H1 (cell line): ENCODE results near the gene YIPF3. TPM values are rescaled to one million over a fixed set of nuclear protein-coding genes. Genes with fewer than 3 reads are reported as not detected.

ENCODE experiments used
- CBX5 ChIP-seq: fragments of 300-800, 300-1000 bp; sonication (generic); IDR thresholded peaks from 2 replicates; pipeline ENCODE4 v1.7.1; 2016; ENCODE audit warnings: antibody characterized with exemption, low read length, low read depth
- CEBPB ChIP-seq: IDR thresholded peaks from 2 replicates; pipeline ENCODE4 v1.6.1; 2012; ENCODE audit warnings: low read depth, low read length
- CREB1 ChIP-seq: IDR thresholded peaks from 2 replicates; pipeline ENCODE4 v1.6.1; 2012; ENCODE audit warnings: inconsistent platforms
- KDM4A ChIP-seq: IDR thresholded peaks from one replicate; pipeline ENCODE4 v1.7.1; 2012; ENCODE audit warnings: low read depth, mild to moderate bottlenecking, moderate library complexity, low read length, inconsistent platforms; ENCODE audit not compliant: severe bottlenecking
- NRF1 ChIP-seq: IDR thresholded peaks from 2 replicates; pipeline ENCODE4 v1.6.1; 2011; ENCODE audit warnings: mild to moderate bottlenecking, low read depth, low read length, improper control_type of control experiment
- POLR2AphosphoS5 ChIP-seq: IDR thresholded peaks from 2 replicates; pipeline ENCODE4 v1.6.1; 2011; ENCODE audit warnings: low read depth, low read length
- RBBP5 ChIP-seq: IDR thresholded peaks from 2 replicates; pipeline ENCODE4 v1.7.1; 2012; ENCODE audit warnings: low read depth, mild to moderate bottlenecking, inconsistent platforms, low read length, moderate library complexity, borderline replicate concordance
- SRF ChIP-seq: IDR thresholded peaks from 2 replicates; pipeline ENCODE4 v1.6.1; 2011; ENCODE audit warnings: mild to moderate bottlenecking, low read depth, low read length, moderate library complexity
- TAF7 ChIP-seq: optimal IDR thresholded peaks from 2 replicates; pipeline ENCODE3; 2011; ENCODE audit warnings: low read depth, mild to moderate bottlenecking, inconsistent platforms, low read length, moderate library complexity, borderline replicate concordance
- TCF12 ChIP-seq: IDR thresholded peaks from 2 replicates; pipeline ENCODE4 v1.6.1; 2011; ENCODE audit warnings: low read depth, mild to moderate bottlenecking, low read length
- YY1 ChIP-seq: IDR thresholded peaks from 2 replicates; pipeline ENCODE4 v1.6.1; 2011; ENCODE audit warnings: low read depth, mild to moderate bottlenecking, low read length
- polyA plus RNA-seq, 7 experiments: library from polyadenylated mRNA; depleted of rRNA in 3 of 7; stranded (reverse) in 5 of 7; unstranded in 2 of 7; fragments of >200 nt in 5 of 7; fragments of 200-250 nt in 2 of 7; gene quantifications; 1 replicate in 5 of 7; 2 replicates in 1 of 7; 4 replicates in 1 of 7; pipeline versions ENCODE4 v1.2.1 to v1.2.3, GENCODE V29; 2011 to 2013; ENCODE audit warnings: missing spikeins in 2 of 7, mixed read lengths in 2 of 7
- total RNA-seq: library from RNA; stranded (reverse); fragmentation: NEBNext Ultra II Directional; extraction: Animal tissue kit (Norgen Biotek cat#: 25700); gene quantifications from 2 replicates; pipeline ENCODE4 v1.2.1, GENCODE V29; 2021

Gene YIPF3
- total and polyA plus RNA-seq, 2 of the 8 experiments (the other 6 are each of a cell fraction or from before 2014, with no cell fraction given), result 77.2 to 225 TPM

DNA sequence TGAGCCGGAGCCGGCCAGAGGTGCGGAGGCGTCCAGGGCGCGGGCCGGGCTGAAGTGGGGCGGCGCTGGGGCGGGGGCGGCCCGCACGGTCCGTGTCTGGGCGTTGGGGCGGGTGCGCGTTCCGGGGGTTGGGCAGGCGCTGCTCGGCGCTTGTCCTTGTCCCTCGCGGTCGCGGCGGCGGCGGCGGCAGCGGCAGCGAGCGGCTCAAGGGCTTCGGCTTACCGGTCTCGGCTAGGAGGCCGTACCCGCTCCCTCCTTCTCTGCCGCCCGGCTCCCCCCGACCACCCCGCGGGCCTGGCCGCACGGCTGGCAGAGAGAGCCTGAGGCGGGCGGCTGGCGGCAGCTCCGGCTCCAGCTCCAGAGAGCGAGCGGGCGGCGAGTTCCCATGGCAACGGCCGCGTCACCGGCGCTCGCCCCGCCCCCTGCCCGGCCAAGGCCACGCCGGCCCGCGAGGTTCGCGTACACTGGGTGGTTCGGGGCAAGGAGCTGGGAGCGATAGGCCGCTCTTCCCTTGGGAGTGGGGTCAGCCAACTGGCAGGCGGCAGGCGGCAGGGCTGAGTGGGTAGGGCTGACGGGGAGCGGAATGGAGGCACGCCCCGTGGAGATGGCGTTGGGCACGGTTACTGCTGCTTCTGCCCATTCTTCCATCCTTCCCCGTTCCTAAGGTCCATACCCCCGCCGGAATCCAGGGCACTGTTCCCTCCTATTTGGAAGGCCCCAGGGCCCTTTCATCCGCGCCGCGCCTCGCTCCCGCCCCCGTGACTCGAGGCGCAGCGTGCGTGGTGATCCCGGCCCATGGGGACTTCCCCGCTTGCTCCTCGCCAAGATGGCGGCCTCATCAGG is 6.5 kb downstream of the YIPF3 start, which contains the start of gene LRRC73 (continued):
- TF ChIP-seq TAF7, result no peak
- TF ChIP-seq RBBP5, result no peak; the same call in 1 of the 2 replicates
- peak; percentile 81; the same call in 1 of the 2 replicates for TF ChIP-seq YY1
- TF ChIP-seq TCF12, result no peak
- no peak for TF ChIP-seq SRF
- TF ChIP-seq NRF1, result no peak
- TF ChIP-seq CEBPB, result no peak
- no peak for TF ChIP-seq CBX5
- peak; percentile 81 for TF ChIP-seq CREB1
- peak; percentile 59 for TF ChIP-seq POLR2AphosphoS5
- peak; percentile 97 for TF ChIP-seq KDM4A
